Inflammatory macrophage (primary cell): ENCODE data around the gene COX6B2.

ENCODE experiments used
- DNase-seq, 2 donors: peaks; one replicate each; pipeline ENCODE4 v3.0.0-alpha.2; 2020 to 2022

The COX6B2 gene

DNA sequence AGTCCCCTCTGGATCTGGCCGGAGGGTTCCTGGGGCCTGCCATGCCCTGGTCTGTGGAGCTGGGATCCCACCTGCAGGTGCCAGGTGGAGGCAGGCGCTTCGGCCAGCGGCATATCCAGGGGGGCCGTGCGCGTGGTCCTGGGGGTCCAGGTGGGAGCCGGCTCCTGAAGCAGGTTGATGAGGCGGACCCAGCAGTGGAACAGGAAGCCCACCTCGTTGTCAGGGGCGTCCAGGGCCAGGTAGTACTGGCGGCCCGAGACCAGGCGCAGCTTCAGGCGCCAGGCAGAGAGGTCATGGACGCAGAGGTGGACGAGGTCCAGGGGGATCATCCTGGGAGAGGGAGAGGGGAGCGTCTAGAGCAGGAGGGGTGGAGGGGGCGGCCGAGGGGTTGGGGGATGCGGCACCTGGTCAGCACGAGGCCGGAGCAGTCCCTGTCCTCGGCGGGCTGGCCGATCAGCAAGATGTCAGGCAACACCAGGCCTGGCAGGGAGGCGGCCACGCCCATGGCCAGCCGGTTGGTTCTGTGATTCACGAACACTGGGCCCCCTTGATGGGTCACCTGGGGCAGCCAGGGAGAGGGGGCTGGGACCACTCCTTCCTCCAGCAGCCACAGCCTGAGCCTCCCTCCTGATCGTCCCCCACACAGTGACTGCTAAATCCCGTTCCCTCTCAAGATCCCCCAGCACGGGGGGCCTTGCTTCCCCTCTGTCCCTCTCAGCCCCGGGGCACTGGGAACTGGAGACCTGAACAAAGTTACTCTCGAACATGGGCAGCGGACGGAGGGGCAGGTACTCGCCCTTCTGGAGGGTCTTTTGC lies 7.9 kb upstream of the COX6B2 start:
- DNase-seq = no peak

GRCh38 chr19:55360902-55361301 lies 6.4 kb upstream of the COX6B2 start:
- DNase-seq = no peak

DNA sequence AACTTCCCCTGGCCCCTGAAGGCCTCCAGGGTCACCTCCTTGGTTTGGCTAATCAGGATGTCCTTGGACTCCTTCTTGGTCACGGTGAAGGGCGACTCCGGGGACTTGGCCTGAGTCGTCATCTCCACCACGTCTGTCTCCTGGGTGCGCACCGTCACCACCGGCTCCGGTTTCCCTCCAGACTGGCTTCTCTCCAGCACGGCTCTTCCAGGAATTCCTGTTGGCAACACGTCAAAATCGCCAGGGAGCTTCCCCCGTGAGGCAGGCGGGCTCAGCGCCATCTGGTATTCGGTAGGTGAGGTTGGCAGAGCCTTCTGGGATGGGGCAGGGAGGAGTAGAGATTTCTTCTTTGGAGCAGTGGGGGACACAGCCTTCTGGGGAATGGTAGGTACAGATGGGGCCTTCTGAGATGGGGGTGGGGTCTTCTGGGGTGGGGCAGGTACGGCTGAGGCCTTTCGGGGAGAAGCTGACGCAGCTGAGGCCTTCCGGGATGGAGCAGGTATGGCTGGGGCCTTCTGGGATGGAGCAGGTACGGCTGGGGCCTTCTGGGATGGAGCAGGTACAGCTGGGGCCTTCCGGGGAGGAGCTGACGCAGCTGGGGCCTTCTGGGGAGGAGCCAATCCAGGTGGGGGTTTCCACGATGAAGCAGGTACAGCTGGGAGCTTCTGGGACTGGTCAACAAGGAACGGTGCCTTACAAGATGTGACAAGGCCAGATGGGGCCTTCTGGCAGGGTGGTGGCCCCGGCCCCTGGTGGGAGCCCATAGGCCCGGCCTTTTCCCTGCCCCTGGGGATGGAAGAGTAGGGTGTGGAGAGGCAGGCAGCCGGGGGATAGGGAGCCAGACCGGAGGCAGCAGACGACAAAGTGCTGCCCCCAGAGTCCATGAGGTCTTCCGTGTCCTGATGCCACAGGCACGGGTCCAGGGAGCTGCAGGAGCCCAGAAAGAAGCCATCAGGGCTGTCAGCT lies 4.7 kb upstream of the COX6B2 start:
- DNase-seq = no peak

GRCh38 chr19:55358493-55358892 lies 4.0 kb upstream of the COX6B2 start:
- no peak for DNase-seq

GRCh38 chr19:55355213-55355821 lies 798 bp upstream of the COX6B2 start:
- DNase-seq = no peak

- peak; percentile 30 to 65 for DNase-seq
These were observed 469 bp downstream of the COX6B2 start for GRCh38 chr19:55353803-55354697.

GRCh38 chr19:55353356-55353802 lies 1.1 kb downstream of the COX6B2 start:
- DNase-seq = no peak

DNA sequence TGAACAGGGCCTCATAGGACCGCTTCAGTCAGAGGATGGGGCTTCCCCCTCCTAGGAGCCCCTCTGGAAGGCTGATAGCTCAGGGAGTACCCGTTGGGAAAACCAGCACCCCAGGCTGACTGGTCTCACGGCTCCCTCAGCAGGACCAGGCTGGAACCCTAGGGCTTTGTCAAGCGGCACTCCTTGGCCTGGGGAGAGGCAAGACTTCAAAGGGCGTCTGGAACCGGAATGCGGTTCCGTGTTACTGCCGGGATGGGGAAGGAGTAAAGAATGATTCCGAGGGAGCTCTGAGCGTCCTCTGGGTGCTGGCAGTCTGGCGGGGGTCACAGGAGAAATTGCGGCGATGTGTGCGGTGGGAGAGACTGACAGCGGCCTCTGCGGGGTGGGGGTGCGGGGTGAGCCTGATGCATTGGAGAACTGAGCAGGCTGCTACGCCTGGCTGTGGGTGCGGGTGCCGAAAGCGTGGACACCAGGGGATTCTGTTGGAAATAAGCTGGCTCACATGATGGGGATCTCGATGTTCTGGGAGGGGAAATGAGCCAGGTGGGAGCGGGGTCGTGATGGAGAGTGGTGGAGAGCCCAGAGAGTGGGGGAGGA lies 1.9 kb downstream of the COX6B2 start:
- DNase-seq = no peak

GRCh38 chr19:55352040-55352439 lies 2.5 kb downstream of the COX6B2 start:
- DNase-seq = no peak

DNA sequence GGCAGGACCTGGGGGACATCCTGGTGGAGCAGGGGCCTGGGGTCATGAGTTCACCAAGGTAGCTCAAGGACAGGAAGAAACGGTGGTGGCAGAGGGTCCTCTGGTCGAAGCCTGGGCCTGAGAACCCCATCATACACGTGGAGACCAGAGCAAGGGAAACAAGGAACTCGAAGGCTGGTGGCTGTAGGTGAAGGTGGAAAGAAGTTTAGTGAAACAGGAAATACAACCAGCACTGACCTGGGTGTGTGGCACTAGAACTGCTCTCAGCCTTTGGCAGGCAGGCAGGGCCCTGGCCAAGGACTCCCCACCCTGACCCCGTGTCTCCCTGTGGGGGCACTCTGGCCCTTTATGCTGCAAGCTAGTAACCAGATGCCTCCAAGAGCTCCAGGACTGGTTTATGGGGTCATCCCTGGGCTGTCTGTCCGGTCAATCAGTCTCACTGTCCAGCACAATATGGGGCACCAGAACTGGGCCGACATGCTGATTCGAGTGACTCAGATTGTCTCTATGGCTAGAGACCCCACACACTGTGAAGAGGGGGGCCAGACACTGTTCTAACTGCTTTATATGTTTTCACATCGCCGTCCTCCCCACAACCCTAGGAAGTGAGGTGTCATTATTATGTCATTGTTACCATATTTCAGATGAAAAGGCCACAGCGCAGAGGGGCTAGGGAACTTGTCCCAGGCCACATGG lies 3.8 kb downstream of the COX6B2 start:
- DNase-seq = no peak

DNA sequence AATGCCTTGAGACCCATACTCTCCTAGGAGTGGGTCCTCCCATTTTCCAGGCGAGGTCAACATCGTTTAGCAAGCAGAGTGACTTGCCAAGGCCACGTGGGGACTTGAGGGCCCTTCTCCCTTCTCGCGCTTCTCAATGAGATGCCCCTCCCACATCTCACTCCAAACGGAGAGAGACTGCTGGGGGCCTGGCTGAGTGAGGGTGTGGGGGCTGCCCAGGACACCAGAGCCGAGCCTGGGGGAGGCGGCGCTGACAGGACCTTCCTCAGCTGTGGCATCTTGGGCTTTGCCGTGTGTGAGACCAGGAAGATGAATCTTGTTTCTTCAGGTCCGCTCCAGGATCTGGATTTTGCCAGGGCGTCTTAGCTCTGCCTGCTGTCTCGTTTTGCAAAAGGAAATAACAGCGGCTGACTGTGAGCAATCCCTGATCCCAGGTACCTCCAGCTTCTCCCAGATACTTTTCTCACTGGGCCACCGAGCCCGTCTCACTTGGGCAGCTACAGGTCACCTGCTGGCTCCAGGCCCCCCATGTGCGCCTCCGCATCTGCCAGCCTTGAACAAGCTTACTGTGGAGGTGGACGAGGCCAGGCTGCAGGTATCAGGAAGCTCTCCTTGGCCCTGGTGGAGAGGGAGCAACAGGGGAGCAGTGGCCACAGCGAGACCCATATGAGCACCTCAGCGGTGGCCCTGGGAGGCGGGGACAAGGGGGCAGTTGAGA lies 6.0 kb downstream of the COX6B2 start:
- no peak for DNase-seq

GRCh38 chr19:55347442-55348009 lies 7.0 kb downstream of the COX6B2 start:
- DNase-seq = no peak

DNA sequence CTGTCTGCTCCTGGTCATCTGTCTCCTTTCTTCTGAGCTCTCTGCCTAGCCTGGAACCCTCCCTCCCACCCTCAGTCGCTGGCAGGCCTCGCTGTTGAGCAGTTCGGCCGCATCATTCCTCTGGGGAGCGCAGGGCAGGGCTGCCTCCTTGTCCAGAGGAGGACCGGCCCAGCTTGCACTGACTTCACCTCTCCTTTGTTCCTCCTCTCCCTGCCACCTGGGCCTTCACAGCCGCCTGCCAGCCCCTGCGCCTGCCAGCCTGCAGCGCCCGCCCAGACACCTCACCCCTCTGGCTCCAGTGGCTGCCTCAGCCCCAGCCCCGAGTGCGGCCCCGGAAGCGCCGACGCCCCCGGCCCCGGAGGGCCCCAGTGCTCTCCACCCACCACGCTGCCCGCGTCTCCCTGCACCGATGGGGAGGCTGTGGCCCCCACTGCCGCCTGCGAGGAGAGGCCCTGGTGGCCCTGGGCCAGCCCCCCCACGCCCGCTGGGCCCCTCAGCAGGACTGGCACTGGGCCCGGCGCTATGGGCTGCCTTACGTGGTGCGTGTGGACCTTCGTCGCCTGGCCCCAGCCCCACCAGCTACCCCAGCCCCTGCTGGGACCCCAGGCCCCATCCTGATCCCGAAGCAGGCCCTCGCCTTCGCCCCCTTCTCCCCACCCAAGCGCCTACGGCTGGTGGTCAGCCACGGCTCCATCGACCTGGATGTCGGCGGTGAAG lies 7.6 kb downstream of the COX6B2 start:
- DNase-seq = no peak

GRCh38 chr19:55345818-55346724 lies 8.4 kb downstream of the COX6B2 start:
- DNase-seq = no peak

DNA sequence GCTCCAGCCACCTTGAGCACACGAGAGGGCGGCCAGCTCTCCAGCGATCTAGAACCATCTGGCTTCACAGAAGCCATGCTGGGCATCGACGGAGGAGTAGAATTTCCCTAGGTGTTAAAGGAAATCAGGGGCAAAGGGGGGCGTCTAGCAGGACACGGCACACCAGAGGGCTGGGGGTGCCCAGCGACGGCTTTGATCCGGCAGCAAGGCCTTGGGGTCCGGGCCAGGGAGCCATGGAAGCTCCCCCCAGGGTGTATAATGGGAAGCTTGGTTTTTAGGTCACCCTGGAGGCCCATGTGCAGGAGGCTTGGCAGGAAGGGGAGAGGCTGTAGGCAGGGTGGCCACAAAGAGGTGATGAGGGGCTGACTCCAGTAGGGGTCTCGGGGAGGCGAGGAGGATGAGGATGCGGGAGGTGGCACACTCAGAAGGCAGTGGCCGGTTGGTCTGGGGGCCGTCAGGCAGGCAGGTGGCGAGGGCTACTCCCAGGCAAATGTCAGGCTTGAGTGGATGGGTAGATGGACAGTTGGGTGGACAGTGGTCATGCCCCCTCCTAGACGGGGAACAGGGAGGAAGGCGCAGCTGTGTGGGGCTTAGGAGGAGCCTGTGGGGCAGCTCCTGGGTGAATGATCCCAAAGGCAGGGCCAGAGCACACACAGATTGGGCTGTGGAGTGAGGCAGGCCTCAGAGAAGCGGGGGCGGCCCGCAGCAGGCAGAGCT lies 9.3 kb downstream of the COX6B2 start:
- DNase-seq = no peak

- DNase-seq = no peak
These were observed 10.1 kb downstream of the COX6B2 start for GRCh38 chr19:55344444-55344843.
